ENCODE results near the gene GADL1. TPM values are rescaled to one million over a fixed set of nuclear protein-coding genes. Genes with fewer than 3 reads are reported as not detected.

GADL1 gene
- total RNA-seq, 1 experiment from 2014 or later = 0.09 TPM

- no peak overlapping the region for H2AFZ ChIP-seq (ENCODE audit: low read length)
- H3K4me3 Mint-ChIP-seq = no peak overlapping the region
These were observed 39.2 kb upstream of the GADL1 start for GRCh38 chr3:30933478-30934207.

More at GRCh38 chr3:30933478-30934207, 39.2 kb upstream of the GADL1 start:
- Mint-ChIP-seq H3K9me3 (no peaks in the 10 kb centered on the region; a peak in 2 of 5 replicates), H3K4me1 (no peaks in the 10 kb centered on the region), H3K27me3 (ENCODE audit: low read depth) (no peaks in the 10 kb centered on the region), H3K27ac (no peak overlapping the region), H3K36me3 (ENCODE audit: insufficient read depth in 1 of 3, low read depth in 3 of 3) (peaks cover 0 to 2% (median 0%) of the 10 kb centered on the region in 3 experiments; a peak in 1 of 7 replicates)
- Histone ChIP-seq H2BK5ac (ENCODE audit: insufficient read length, low read length) (no peak overlapping the region), H3K23ac (ENCODE audit: insufficient read length, low read depth, low read length) (no peak overlapping the region), H2BK12ac (ENCODE audit: insufficient read length, low read depth, low read length) (no peak overlapping the region), H4K8ac (replicated peaks; ENCODE audit: insufficient read length, low read depth, low read length) (no peak overlapping the region), H4K5ac (ENCODE audit: insufficient read length, low read depth, low read length) (no peak overlapping the region), H4K20me1 (ENCODE audit: control insufficient read depth, insufficient read depth, insufficient read length) (no peaks in the 10 kb centered on the region), H3T11ph (ENCODE audit: low read length) (no peak overlapping the region), H4K91ac (ENCODE audit: insufficient read length, low read depth, low read length) (no peak overlapping the region), H3K27me3 (ENCODE audit: insufficient read depth, low read length) (no peaks in the 10 kb centered on the region), H3K14ac (ENCODE audit: insufficient read depth, low read length) (no peak overlapping the region), H2BK120ac (ENCODE audit: low read depth, low read length, poor library complexity, severe bottlenecking) (no peak overlapping the region), H2AK5ac (ENCODE audit: insufficient read length, low read length) (no peak overlapping the region), H2BK15ac (ENCODE audit: low read depth, low read length) (no peak overlapping the region), H3K23me2 (ENCODE audit: insufficient read length, low read depth, low read length, poor library complexity, severe bottlenecking) (no peaks in the 10 kb centered on the region), H3K4me1 (ENCODE audit: insufficient read depth, low read length) (no peaks in the 10 kb centered on the region), H3K9me3 (ENCODE audit: control insufficient read depth, low read depth, low read length) (no peaks in the 10 kb centered on the region), H3K4me2 (ENCODE audit: insufficient read depth, insufficient read length, low read length) (no peak overlapping the region), H3K79me1 (ENCODE audit: insufficient read depth, low read depth, low read length, poor library complexity, severe bottlenecking) (no peaks in the 10 kb centered on the region), H3K79me2 (ENCODE audit: insufficient read depth, low read length) (no peaks in the 10 kb centered on the region), H3K18ac (ENCODE audit: insufficient read length, low read depth, low read length) (no peak overlapping the region), H2BK20ac (ENCODE audit: low read depth, low read length, poor library complexity, severe bottlenecking) (no peak overlapping the region), H3K9ac (ENCODE audit: extremely low read depth, insufficient read length, low read length) (no peak overlapping the region), H3K27ac (ENCODE audit: insufficient read length, low read depth, low read length) (no peak overlapping the region), H3K4ac (ENCODE audit: low read depth, low read length) (no peak overlapping the region), H3K56ac (ENCODE audit: insufficient read length, low read depth, low read length) (no peak overlapping the region)
- TF ChIP-seq CTCF (conservative IDR thresholded peaks at IDR 0.05) = no peak
- no peak for DNase-seq
- WGBS (ENCODE audit: extremely low coverage, insufficient read length, low lambda C conversion rate) = no CpG with 5 or more reads among the region's 5 CpGs

Data from H9 (cell line).